Esophagus muscularis mucosa (tissue), 4 donors: Measurements from ENCODE around the gene FYB1. TPM values are rescaled to one million over a fixed set of nuclear protein-coding genes. Genes with fewer than 3 reads are reported as not detected.

ENCODE experiments used
- DNase-seq: peaks from one replicate; pipeline ENCODE4 v3.0.0-alpha.2; 2017; ENCODE audit errors: extremely low spot score
- H3K27ac ChIP-seq, 4 donors: fragments of 200-600 bp; sonication (generic); replicated peaks in 1 of 4; 1 replicate in 3 of 4; 2 replicates in 1 of 4; pipeline ENCODE4 v1.5.1; 2016 to 2019; ENCODE audit warnings: mild to moderate bottlenecking in 1 of 4
- H3K27me3 ChIP-seq, 4 donors: fragments of 200-600 bp; sonication (generic); one replicate each; pipeline versions ENCODE4 v1.5.1 to v1.6.0; 2016 to 2019
- H3K36me3 ChIP-seq, 4 donors: fragments of 200-600 bp; sonication (generic); one replicate each; pipeline ENCODE4 v1.5.1; 2016 to 2019
- H3K4me1 ChIP-seq, 4 donors: fragments of 200-600 bp; sonication (generic); one replicate each; pipeline ENCODE4 v1.5.1; 2016 to 2019
- H3K4me3 ChIP-seq, 4 donors: fragments of 200-600 bp; sonication (generic); 1 replicate in 2 of 4; 2 replicates in 2 of 4; pipeline ENCODE4 v1.5.1; 2016 to 2019; ENCODE audit warnings: mild to moderate bottlenecking in 4 of 4, moderate library complexity in 1 of 4
- H3K9me3 ChIP-seq, 4 donors: fragments of 200-600 bp; sonication (generic); 1 replicate in 3 of 4; 2 replicates in 1 of 4; pipeline ENCODE4 v1.5.1; 2016 to 2019
- EP300 ChIP-seq: sonication (generic); formaldehyde crosslinking; IDR thresholded peaks from one replicate; pipeline ENCODE4 v1.6.1; 2017; ENCODE audit warnings: antibody characterized with exemption
- POLR2A ChIP-seq: fragments of 450-650 bp; IDR thresholded peaks from one replicate; pipeline ENCODE4 v1.6.1; 2017; ENCODE audit warnings: antibody characterized with exemption, moderate library complexity, mild to moderate bottlenecking, low read depth
- POLR2AphosphoS5 ChIP-seq, 2 donors: sonication (generic); formaldehyde crosslinking; IDR thresholded peaks; one replicate each; pipeline ENCODE4 v1.6.1; 2017; ENCODE audit warnings: antibody characterized with exemption in 2 of 2
- WGBS: methylation state at CpG from one replicate; pipeline ENCODE4 v1.1.5; 2018; 5-methylcytosine and 5-hydroxymethylcytosine counted together
- intact Hi-C: fragments of 100-400 bp; cut with DNase I; formaldehyde crosslinking; loops from one replicate; pipeline ENCODE4 v1.15.1; 2023
- total RNA-seq, 4 donors: library from RNA; depleted of rRNA; stranded (reverse); fragments of >200 nt; gene quantifications; one replicate each; pipeline versions ENCODE4 v1.1.0 to v1.2.1, GENCODE V29; 2016
- TF ChIP-seq, protein P1 (sequence below), 3 experiments: fragments of 200-600 bp in 2 of 3; fragments of 450-650 bp in 1 of 3; sonication (generic) in 2 of 3; IDR thresholded peaks; one replicate each; pipeline ENCODE4 v1.5.1; 2017 to 2019; ENCODE audit warnings: antibody characterized with exemption in 3 of 3, mild to moderate bottlenecking in 2 of 3, moderate library complexity in 1 of 3

Gene FYB1
- total RNA-seq, 4 donors from 2014 or later: 3.2 to 12.9 (median 3.9) TPM

DNA sequence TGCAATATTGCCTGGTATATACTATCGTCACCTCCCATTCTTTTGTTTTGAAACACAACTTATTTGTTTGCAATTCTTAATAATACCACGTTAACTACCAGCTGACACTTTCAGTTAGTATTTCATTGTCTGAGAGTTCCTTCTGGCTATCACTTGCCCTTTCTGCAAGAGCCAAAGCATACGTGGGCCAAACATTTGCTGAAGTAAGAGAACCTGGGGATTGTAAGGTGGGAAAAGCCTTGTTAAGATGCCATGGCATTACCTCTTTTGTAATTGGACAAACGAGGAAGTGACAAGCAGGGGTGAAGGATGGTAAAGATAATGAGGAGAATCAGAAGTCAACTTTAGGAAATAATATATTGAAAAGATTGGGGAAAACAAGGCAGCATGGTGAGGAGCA lies 47.7 kb downstream of the FYB1 start:
- intact Hi-C loops: no loop called here
- H3K27ac ChIP-seq: no peak overlapping the region
- no peak overlapping the region for H3K4me3 ChIP-seq
- TF ChIP-seq, protein P1, sequence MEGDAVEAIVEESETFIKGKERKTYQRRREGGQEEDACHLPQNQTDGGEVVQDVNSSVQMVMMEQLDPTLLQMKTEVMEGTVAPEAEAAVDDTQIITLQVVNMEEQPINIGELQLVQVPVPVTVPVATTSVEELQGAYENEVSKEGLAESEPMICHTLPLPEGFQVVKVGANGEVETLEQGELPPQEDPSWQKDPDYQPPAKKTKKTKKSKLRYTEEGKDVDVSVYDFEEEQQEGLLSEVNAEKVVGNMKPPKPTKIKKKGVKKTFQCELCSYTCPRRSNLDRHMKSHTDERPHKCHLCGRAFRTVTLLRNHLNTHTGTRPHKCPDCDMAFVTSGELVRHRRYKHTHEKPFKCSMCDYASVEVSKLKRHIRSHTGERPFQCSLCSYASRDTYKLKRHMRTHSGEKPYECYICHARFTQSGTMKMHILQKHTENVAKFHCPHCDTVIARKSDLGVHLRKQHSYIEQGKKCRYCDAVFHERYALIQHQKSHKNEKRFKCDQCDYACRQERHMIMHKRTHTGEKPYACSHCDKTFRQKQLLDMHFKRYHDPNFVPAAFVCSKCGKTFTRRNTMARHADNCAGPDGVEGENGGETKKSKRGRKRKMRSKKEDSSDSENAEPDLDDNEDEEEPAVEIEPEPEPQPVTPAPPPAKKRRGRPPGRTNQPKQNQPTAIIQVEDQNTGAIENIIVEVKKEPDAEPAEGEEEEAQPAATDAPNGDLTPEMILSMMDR (IDR thresholded peaks at IDR 0.05): no peak
- TF ChIP-seq POLR2AphosphoS5 (IDR thresholded peaks at IDR 0.05) (no peak), EP300 (no peak), POLR2A (no peak)
- no peaks in the 10 kb centered on the region for H3K4me1 ChIP-seq
- 67% methylated on average over 4 of the region's 4 CpGs for WGBS
- H3K36me3 ChIP-seq: no peaks in the 10 kb centered on the region
- DNase-seq: peak; percentile 26
- H3K27me3 ChIP-seq: no peaks in the 10 kb centered on the region
- H3K9me3 ChIP-seq: no peaks in the 10 kb centered on the region

DNA sequence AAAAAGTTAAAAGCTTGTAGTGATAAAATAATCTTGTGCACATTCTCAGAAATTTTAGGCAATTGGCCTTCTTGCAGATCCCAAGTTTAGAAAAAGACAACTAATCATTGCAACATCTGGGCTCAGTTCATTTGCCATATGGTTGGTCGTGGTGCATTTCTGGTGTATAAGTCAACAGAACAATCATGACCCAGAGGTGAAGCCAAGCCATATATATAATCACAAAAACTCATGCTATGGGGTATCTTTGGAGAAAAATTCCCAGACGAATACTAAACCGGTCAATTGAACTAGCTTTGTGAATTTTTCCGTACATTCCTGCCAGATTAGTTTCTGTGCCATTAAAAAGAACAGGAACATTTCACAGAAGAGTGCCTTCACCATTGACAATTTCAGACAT lies 50.3 kb downstream of the FYB1 start:
- intact Hi-C loops: no loop called here
- Histone ChIP-seq H3K36me3 (no peaks in the 10 kb centered on the region), H3K9me3 (no peaks in the 10 kb centered on the region), H3K4me1 (no peaks in the 10 kb centered on the region), H3K27me3 (no peaks in the 10 kb centered on the region), H3K27ac (no peak overlapping the region), H3K4me3 (no peak overlapping the region)
- TF ChIP-seq, protein P1 (IDR thresholded peaks at IDR 0.05): no peak
- TF ChIP-seq EP300: no peak
- TF ChIP-seq POLR2A: no peak
- no peak for TF ChIP-seq POLR2AphosphoS5 (IDR thresholded peaks at IDR 0.05)
- DNase-seq: peak; percentile 34
- WGBS: 91% methylated on average over 4 of the region's 4 CpGs

DNA sequence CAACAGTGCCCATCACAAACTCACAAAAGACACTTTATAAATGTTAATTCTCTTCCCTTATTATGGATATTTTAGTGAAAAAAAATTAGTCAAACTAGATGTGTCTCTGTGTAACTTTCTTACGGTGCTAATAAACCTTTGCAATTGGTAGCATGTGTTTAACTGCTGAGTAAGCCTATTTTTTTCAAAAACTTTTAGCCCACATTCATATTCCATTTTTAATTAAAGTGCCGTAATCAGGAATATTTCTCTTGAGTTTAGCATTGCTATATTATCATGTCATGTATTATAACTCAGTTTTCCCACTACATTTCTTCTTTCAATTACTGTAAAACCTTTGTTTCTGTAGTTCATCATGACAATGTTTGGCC lies 51.4 kb downstream of the FYB1 start:
- TF ChIP-seq POLR2A: no peak
- no peak for TF ChIP-seq POLR2AphosphoS5 (IDR thresholded peaks at IDR 0.05)
- TF ChIP-seq, protein P1 (IDR thresholded peaks at IDR 0.05): no peak
- no peak for TF ChIP-seq EP300
- no peak for DNase-seq
- intact Hi-C loops: no loop called here
- 85% methylated on average over 2 of the region's 2 CpGs for WGBS
- Histone ChIP-seq H3K4me3 (no peak overlapping the region), H3K27me3 (no peaks in the 10 kb centered on the region), H3K36me3 (no peaks in the 10 kb centered on the region), H3K4me1 (no peaks in the 10 kb centered on the region), H3K9me3 (no peaks in the 10 kb centered on the region), H3K27ac (no peak overlapping the region)

DNA sequence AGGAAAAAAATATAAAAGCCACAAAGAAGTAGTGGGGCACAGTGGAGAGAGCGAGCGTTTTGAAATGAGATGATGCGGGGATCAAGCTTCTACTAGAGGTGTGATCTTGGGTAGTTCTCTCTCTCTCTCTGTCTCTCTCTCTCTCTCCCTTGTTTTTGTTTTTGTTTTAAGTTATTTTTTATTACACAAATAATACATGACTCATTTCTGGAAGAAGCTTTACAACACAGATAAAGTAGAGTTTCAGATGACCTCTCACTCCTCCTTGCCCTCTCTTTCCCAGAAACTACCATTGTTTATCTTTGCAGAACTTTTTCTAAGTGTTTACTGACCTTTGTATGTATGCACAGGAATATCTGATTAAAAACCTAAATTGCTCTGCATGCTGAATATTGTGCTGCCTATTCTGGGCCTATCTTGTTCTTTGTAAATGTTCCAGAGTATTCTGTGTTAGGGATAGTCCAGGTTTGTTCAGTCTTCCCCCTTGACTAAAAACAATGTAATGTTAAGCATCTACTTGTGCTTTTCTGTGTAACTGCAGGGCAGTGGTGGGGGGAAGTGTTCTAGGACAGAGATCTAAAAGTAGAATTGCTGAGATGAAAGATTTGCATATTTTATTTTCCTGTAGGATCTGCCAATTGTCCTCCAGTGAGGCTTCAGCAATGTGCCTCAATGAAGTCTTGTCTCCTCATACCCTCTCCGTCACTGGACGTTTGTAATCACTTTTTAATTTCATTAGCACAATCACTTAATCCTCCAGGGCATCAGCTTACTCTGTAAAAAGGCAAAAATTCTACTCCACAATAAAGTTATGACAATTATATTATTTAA lies 52.0 kb downstream of the FYB1 start:
- intact Hi-C loops: no loop called here
- peak; percentile 64 for DNase-seq
- 82% methylated on average over 5 of the region's 5 CpGs for WGBS

More for the DNA sequence above, 52.0 kb downstream of the FYB1 start:
- H3K27ac ChIP-seq: no peak overlapping the region
- no peaks in the 10 kb centered on the region for H3K4me1 ChIP-seq
- H3K4me3 ChIP-seq: no peak overlapping the region
- TF ChIP-seq POLR2A: no peak
- TF ChIP-seq, protein P1 (IDR thresholded peaks at IDR 0.05): no peak
- no peak for TF ChIP-seq POLR2AphosphoS5 (IDR thresholded peaks at IDR 0.05)
- no peak for TF ChIP-seq EP300
- no peaks in the 10 kb centered on the region for H3K9me3 ChIP-seq
- no peaks in the 10 kb centered on the region for H3K27me3 ChIP-seq
- no peaks in the 10 kb centered on the region for H3K36me3 ChIP-seq
